Suprapubic skin (tissue), 4 donors: Measurements from ENCODE around the gene SMARCA4.

Experiments used
- CTCF ChIP-seq, 2 donors: fragments of 200-600 bp in 1 of 2; fragments of 450-650 bp in 1 of 2; sonication (generic) in 1 of 2; IDR thresholded peaks; one replicate each; pipeline ENCODE4 v1.5.1; 2016 to 2019; ENCODE audit warnings: antibody characterized with exemption in 2 of 2, mild to moderate bottlenecking in 1 of 2, moderate library complexity in 1 of 2
- EP300 ChIP-seq: sonication (generic); formaldehyde crosslinking; IDR thresholded peaks from one replicate; pipeline ENCODE4 v1.6.1; 2017; ENCODE audit warnings: antibody characterized with exemption
- POLR2A ChIP-seq, 2 donors: fragments of 450-650 bp; IDR thresholded peaks; one replicate each; pipeline ENCODE4 v1.6.1; 2017; ENCODE audit warnings: antibody characterized with exemption in 2 of 2, mild to moderate bottlenecking in 2 of 2, moderate library complexity in 2 of 2
- POLR2AphosphoS5 ChIP-seq, 3 donors: sonication (generic); formaldehyde crosslinking; IDR thresholded peaks; one replicate each; pipeline ENCODE4 v1.6.1; 2017; ENCODE audit warnings: antibody characterized with exemption in 3 of 3

- TF ChIP-seq EP300 (no peak), POLR2A (IDR thresholded peaks at IDR 0.05) (no peak), CTCF (IDR thresholded peaks at IDR 0.05) (no peak), POLR2AphosphoS5 (IDR thresholded peaks at IDR 0.05) (no peak)
Observed at GRCh38 chr19:11012507-11012906, 51.7 kb downstream of the SMARCA4 start.
